GM19239 (cell line): ENCODE data around the gene FKBP1A.

Experiments used
- DNase-seq: peaks from one replicate; pipeline ENCODE4 v3.0.0; 2011; ENCODE audit warnings: low spot score; ENCODE audit not compliant: insufficient read length
- FAIRE-seq: peaks from 2 replicates; lab custom pipeline; 2011; peaks lifted over from hg19 to GRCh38; lab: Jason Lieb, UNC

FKBP1A gene

GRCh38 chr20:1335961-1336698 lies 56.7 kb downstream of the FKBP1A start:
- DNase-seq (no peak), FAIRE-seq (no peak)

DNA sequence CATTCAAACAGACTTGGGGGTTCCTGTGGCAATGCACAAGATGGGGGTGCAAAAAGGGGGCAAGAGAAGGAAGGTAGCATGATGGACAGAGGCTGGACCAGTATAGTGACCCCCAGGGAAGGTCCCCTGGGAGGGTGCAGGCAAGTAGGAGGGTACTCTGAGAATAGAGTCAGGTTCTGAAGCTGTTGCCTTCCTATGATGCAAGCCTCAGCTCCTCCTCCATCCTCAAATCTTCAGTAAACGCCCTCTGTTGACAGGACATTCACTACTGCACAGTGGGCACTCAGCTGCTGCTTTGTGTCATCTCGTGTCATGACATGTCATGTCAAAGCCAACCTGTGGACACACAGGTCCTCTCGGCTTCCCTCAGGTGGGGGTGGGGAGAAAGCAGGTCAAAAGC lies 58.1 kb downstream of the FKBP1A start:
- no peak for FAIRE-seq
- no peak for DNase-seq

GRCh38 chr20:1334370-1334731 lies 58.5 kb downstream of the FKBP1A start:
- FAIRE-seq = no peak
- no peak for DNase-seq

- FAIRE-seq = no peak
- no peak for DNase-seq
These were observed 59.1 kb downstream of the FKBP1A start for GRCh38 chr20:1333462-1334369.

DNA sequence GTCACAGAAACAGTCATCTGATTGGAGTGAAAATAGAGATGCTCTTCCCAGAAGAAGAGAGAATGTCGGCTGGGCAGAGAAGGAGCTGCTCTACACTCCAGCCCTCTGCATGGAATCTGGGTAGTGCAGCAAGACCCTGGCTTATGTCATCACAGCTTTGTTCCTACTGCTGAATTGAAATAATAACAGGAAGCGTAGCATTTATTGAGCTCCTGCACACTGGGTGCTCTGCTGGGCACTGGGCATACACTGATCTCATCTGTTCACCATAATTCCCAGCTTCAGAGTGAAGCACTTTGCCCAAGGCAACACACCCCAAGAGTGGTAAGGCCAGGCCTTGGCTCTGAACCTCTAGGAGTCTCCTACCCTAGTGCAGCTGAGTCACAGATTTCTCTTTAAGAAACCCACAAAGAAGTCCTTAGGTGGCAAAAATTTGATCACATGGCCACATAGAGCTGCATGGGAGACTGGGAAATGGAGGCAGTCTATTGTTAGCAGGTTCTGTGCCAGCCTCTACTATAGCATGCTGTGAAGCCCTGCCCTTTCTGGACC lies 60.0 kb downstream of the FKBP1A start:
- DNase-seq (no peak), FAIRE-seq (no peak)

DNA sequence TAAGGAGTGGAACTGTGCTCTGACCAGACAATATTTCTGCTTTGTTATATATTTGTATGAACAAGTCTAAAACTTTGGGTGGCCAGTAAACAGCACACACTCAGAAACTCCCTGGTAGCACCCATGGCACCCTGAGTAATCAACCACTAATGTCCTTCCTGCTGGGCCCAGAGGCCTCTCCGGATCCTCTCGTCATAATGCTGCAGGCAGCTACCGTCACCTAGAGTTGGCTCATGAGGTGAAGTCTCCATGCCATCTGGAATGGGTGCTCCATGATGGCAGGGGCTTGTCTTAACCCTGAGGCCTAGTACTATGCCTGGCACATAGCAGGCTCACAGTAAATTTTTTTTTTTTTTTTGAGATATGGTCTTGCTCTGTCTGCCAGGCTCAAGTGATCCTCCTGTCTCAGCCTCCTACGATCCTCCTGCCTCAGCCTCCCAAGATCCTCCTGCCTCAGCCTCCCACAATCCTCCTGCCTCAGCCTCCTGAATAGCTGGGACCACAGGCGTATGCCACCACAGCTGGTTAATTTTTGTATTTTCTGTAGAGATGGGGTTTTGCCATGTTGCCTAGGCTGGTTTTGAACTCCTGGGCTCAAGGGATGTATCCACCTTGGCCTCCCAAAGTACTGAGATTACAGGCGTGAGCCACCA lies 60.9 kb downstream of the FKBP1A start:
- DNase-seq = no peak
- no peak for FAIRE-seq

- DNase-seq = no peak
- no peak for FAIRE-seq
These were observed 61.8 kb downstream of the FKBP1A start for GRCh38 chr20:1331101-1331500.

DNA sequence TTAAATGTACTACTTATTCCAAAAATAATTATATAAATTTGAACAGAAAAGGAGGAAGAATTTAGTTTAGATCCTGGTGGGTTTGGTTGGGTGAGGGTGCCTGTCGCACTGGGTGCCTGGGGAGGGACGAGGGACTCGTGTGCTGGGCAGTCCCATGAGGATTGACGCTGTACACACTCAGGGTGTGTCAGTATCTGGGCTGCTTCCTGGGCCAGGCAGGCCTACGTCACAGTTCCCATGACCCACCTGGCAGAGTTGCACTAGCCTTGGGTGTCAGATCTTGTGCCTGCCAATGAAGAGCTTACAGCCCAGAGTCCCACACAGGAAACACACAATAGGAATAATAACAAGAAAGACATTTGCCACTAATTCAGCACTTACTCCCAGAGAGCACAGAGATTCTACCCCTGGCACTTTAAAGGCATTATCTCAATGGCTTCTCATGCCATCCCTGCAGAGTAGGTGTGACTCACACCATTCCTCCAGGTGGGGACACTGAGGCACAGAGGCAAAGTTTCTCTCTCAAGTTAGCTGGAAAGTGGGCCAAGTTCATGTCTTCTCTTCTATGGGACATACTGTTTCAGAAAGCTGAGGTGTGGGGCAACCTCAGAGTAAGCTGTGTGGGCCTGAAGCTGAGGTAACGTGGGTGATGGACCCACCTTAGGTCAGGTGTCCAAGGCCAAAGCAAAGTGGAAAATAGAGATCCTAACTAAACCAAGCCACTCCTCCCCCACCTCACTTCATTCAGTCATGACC lies 62.6 kb downstream of the FKBP1A start:
- FAIRE-seq (no peak), DNase-seq (no peak)

GRCh38 chr20:1328680-1329330 lies 64.0 kb downstream of the FKBP1A start, which contains the start of gene SDCBP2:
Gene SDCBP2, minus strand, starts transcription at chr20:1329139. Its CDS starts 8,723 bp downstream, at chr20:1320416.
- no peak for DNase-seq
- no peak for FAIRE-seq

- no peak for DNase-seq
- FAIRE-seq = no peak
These were observed 64.8 kb downstream of the FKBP1A start for GRCh38 chr20:1327827-1328679.

DNA sequence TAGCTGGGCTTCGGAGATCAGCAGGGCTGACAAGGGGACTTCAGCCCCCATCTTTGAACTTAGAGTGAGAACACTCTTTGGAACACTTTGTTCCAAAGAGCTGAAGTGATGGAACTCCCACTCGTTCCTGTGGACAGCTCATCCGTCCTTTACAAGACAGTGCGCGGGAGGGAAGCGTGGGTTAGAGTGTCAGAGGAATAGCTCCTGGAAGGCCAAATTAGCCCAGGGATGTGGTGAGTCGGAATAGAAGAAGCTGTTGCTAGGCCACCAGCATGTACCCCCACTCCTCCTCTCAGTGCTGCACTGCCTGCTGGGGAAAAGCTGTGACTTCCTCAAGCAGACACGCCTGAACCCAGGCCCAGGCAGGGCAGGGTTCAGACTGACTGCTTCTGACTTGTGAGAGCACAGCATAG lies 65.6 kb downstream of the FKBP1A start:
- DNase-seq (no peak), FAIRE-seq (no peak)

DNA sequence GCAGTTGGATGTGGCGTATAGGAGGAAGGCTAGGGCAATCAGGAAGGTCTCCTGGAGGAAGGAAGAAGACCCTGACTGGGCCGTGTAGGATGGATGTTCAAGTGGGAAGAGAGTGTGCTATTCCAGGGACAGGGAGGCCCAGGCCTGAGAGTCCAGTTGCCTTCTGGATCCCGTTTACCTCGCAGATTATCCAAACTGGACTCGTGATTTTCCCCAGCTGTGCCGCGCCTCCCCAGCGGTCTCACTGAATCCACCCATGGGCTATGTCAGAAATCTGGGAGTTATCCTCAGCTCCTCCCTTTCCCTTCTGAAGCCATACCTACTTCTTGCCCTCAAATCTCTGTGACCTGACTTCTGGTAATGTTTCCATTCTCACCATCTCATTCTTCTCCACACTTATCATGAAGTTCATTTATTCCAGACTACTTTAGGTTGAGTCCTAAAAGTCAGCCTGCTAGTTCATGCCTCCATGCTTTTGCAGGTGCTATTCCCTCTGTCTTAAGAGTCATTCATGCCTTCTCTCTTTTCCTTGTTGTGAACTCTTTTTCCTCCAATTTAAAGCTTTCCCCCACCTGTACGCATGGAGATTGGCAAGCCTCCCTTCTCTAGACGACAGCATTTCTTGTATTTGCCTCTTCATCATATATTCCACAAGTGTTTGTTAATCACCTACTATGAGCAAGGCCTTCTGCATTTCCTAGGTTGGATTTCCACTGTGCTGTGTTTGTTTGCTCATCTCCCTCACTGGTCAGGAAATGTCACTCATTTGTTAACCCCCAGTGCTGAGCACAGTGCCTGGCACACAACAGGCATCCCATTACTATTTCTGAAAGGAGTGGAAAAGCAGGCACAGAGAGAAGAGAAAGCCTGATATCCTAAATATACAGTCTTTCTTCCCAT lies 66.6 kb downstream of the FKBP1A start:
- FAIRE-seq (peak; percentile 64), DNase-seq (no peak)

DNA sequence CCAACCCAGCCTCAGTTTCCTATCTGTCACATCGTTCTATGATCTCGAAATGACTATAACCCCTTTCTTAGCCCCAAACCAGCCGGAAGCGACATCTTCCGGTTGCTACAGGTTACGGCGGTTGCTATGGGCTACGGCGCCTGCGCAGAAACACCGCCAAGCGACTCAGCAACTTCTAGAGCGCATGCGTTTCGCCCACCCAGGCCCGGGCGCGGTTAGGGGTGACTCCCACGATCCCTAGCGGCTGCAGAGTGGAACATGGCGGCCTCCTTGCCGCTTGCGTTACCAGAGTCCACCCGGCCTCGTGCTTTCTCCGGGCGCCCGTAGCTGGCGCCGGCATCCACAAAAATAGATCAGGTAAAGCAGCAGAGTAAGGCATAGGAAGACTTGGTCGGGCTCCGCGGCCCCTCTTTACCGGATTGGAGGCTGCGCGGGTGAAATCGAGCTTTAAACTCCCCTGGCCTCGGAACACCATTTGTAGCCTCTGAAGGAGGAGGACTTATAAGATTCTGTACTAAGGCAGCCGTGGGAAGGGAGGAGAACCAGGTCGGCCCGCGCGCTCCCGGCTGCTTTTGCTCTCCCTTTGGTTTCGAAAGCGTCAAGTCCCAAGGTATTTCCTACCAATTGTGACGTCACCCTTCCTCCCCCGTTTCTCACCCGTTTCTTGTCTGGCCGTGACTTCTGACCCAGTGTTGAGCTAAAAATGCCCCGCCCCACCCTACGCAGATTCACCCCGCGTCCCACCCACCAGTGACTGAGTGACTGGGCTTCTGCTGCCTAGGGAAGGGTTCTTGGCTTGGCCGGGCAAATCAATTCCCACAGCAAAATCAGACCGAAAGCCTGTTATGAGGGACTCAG lies 67.5 kb downstream of the FKBP1A start:
- FAIRE-seq (peak; percentile 99), DNase-seq (peak; percentile 90)

DNA sequence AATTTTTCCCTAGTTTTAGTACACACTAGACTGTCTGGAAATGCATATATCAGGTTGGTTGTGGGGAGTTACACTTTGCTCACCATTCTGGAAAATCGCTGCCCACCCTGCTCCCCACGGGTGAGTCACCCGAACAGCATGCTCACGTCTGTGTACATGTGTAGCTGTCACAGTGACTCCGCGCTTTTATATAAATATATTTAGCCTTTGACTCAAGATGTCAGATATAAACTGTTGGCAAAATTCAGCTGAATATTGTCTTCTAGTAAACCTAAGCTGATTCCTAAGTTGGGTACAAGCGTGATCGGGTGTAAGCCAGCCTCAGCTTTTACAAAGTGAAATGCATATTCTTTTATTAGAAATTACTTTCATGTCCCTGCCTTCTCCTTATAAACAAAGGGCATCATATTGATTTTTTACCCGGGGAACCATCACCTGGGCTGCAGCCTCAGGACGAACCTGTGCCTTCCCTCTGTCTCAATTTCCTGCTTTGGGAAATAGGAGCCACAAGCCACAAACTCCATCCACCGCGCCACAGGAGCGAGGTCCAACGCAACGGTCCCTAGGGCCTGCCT lies 68.2 kb downstream of the FKBP1A start:
- peak; percentile 66 for FAIRE-seq

DNA sequence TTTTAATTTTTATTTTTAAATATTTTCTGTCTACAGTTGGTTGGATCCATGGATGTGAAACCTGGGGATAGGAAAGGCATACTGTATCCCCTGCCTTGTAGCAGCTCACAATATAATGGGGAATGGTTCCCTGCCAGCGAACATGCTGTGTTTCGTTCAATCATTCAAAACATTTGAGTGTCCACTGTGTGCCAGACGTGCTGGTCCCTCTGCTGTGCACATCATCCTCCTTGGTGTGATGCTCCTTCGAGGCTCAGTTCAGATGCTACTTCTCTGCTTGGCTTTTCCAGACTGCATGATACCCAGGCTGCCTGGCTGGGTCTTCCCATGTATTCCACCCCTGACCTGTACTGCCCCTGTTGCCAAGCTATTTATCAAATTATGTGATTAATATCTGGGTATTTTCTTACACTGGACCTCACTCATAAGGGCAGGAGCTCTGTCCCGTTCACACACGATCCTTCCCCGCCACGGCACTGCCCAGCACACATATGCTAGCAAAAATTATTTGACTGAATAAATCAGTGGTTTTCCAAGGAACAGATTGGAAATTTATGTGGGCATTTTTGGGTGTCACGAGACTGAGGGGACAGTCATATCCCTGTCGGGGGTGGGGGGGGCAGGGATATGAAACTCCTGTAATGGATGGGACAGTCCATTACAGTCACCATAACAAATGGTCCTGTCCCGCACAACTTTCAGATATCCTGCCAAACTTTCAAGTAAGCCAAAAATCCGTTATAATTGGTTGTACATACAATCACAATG lies 68.8 kb downstream of the FKBP1A start:
- DNase-seq = no peak
- no peak for FAIRE-seq

More for the DNA sequence above, 68.2 kb downstream of the FKBP1A start:
- DNase-seq = no peak
